GM23338 (cell line): ENCODE measurements around the gene MTCL3.

ENCODE experiments used
- ATAC-seq: fragments of 200-7000 bp; cut with Tn5 transposase; 3 replicates; pipeline ENCODE4 v1.9.1; 2020
- DNase-seq: peaks from one replicate; pipeline ENCODE4 v3.0.0-alpha.2; 2015; ENCODE audit warnings: low spot score
- H2AFZ ChIP-seq: fragments of 200-600 bp; sonication (generic); 2 replicates; pipeline ENCODE4 v1.8.0; 2016; ENCODE audit warnings: antibody characterized with exemption, mild to moderate bottlenecking, moderate library complexity
- H3F3A ChIP-seq: fragments of 200-600 bp; sonication (generic); replicated peaks from 2 replicates; pipeline ENCODE4 v1.8.0; 2017; ENCODE audit warnings: antibody characterized with exemption, mixed run types, low read depth
- H3K27ac ChIP-seq: fragments of 200-600 bp; sonication (generic); 2 replicates; pipeline ENCODE4 v1.6.1; 2016; ENCODE audit warnings: low read depth
- H3K27me3 ChIP-seq: fragments of 200-600 bp; sonication (generic); 2 replicates; pipeline ENCODE4 v1.8.0; 2016; ENCODE audit warnings: mild to moderate bottlenecking, mixed run types, moderate library complexity; ENCODE audit not compliant: insufficient read depth
- H3K36me3 ChIP-seq: fragments of 200-600 bp; sonication (generic); 2 replicates; pipeline ENCODE4 v1.8.0; 2016; ENCODE audit warnings: mild to moderate bottlenecking; ENCODE audit not compliant: insufficient read depth
- H3K4me1 ChIP-seq: fragments of 200-600 bp; sonication (generic); 2 replicates; pipeline ENCODE4 v1.8.0; 2016; ENCODE audit warnings: mild to moderate bottlenecking, moderate library complexity; ENCODE audit not compliant: insufficient read depth
- H3K4me2 ChIP-seq: fragments of 200-600 bp; sonication (generic); 2 replicates; pipeline ENCODE4 v1.7.1; 2017; ENCODE audit warnings: mixed run types
- H3K4me3 ChIP-seq: fragments of 200-600 bp; sonication (generic); 2 replicates; pipeline ENCODE4 v1.6.1; 2016; ENCODE audit warnings: mixed run types
- H3K79me2 ChIP-seq: fragments of 200-600 bp; sonication (generic); replicated peaks from 2 replicates; pipeline ENCODE4 v1.8.0; 2017; ENCODE audit warnings: mild to moderate bottlenecking; ENCODE audit not compliant: insufficient read depth
- H3K9me2 ChIP-seq: fragments of 200-600 bp; sonication (generic); 2 replicates; pipeline ENCODE4 v1.8.0; 2017; ENCODE audit not compliant: insufficient read depth
- H4K20me1 ChIP-seq: fragments of 200-600 bp; sonication (generic); replicated peaks from 2 replicates; pipeline ENCODE4 v1.8.0; 2017; ENCODE audit warnings: mild to moderate bottlenecking; ENCODE audit not compliant: insufficient read depth
- H3K27ac Mint-ChIP-seq: 2 replicates; pipeline ENCODE4 v1.8.0; 2020; ENCODE audit warnings: inconsistent platforms, mild to moderate bottlenecking, moderate library complexity, mixed read lengths
- H3K27me3 Mint-ChIP-seq: 3 replicates; pipeline ENCODE4 v1.8.0; 2022; ENCODE audit warnings: low read depth, mild to moderate bottlenecking, moderate library complexity, mixed read lengths, inconsistent platforms; ENCODE audit not compliant: insufficient read depth, poor library complexity
- H3K36me3 Mint-ChIP-seq: 3 replicates; pipeline ENCODE4 v1.8.0; 2021; ENCODE audit warnings: low read depth, mild to moderate bottlenecking, inconsistent platforms, moderate library complexity, mixed read lengths
- H3K4me1 Mint-ChIP-seq: 3 replicates; pipeline ENCODE4 v1.8.0; 2020; ENCODE audit warnings: mild to moderate bottlenecking, inconsistent platforms, mixed read lengths
- H3K4me3 Mint-ChIP-seq: 3 replicates; pipeline ENCODE4 v1.8.0; 2021; ENCODE audit warnings: moderate library complexity, mild to moderate bottlenecking, inconsistent platforms, mixed read lengths
- H3K9me3 Mint-ChIP-seq: 3 replicates; pipeline ENCODE4 v1.8.0; 2020; ENCODE audit warnings: moderate library complexity, mild to moderate bottlenecking, inconsistent platforms, mixed read lengths
- CREB1 ChIP-seq: fragments of 250-450 bp; sonication (Bioruptor Pico); IDR thresholded peaks from 2 replicates; pipeline ENCODE4 v1.5.0; 2020; ENCODE audit warnings: low read depth, mild to moderate bottlenecking, moderate library complexity
- CTCF ChIP-seq, 2 experiments: fragments of 200-600 bp in 1 of 2; sonication (generic) in 1 of 2; conservative IDR thresholded peaks; 2 replicates each; pipeline versions ENCODE4 v1.5.1 to v1.6.1; 2016 to 2017; ENCODE audit warnings: antibody characterized with exemption in 2 of 2, low read depth in 2 of 2, mild to moderate bottlenecking in 2 of 2, moderate library complexity in 1 of 2
- ETS1 ChIP-seq: IDR thresholded peaks from 2 replicates; pipeline ENCODE4 v1.6.1; 2016; ENCODE audit warnings: antibody characterized with exemption
- EZH2 ChIP-seq: fragments of 200-600 bp; sonication (generic); IDR thresholded peaks from one replicate; pipeline ENCODE4 v1.8.0; 2017; ENCODE audit warnings: antibody characterized with exemption, mild to moderate bottlenecking, low read depth; ENCODE audit not compliant: unreplicated experiment
- EZH2phosphoT487 ChIP-seq: fragments of 200-600 bp; sonication (generic); IDR thresholded peaks from one replicate; pipeline ENCODE4 v1.8.1; 2018; ENCODE audit warnings: antibody characterized with exemption; ENCODE audit not compliant: unreplicated experiment
- JUNB ChIP-seq: IDR thresholded peaks from one replicate; pipeline ENCODE4 v1.6.1; 2016; ENCODE audit warnings: antibody characterized with exemption; ENCODE audit not compliant: unreplicated experiment
- NANOG ChIP-seq: IDR thresholded peaks from 2 replicates; pipeline ENCODE4 v1.6.1; 2016; ENCODE audit warnings: antibody characterized with exemption, borderline replicate concordance
- POLR2AphosphoS5 ChIP-seq: IDR thresholded peaks from 2 replicates; pipeline ENCODE4 v1.6.1; 2016; ENCODE audit warnings: antibody characterized with exemption, low read depth
- REST ChIP-seq: IDR thresholded peaks from one replicate; pipeline ENCODE4 v1.6.1; 2018; ENCODE audit warnings: antibody characterized with exemption; ENCODE audit not compliant: unreplicated experiment
- STAT1 ChIP-seq: IDR thresholded peaks from one replicate; pipeline ENCODE4 v1.6.1; 2016; ENCODE audit warnings: antibody characterized with exemption; ENCODE audit not compliant: unreplicated experiment
- ZNF114 ChIP-seq: fragments of 250-450 bp; sonication (Bioruptor Pico); IDR thresholded peaks from 2 replicates; pipeline ENCODE4 v1.5.0; 2020; ENCODE audit warnings: mild to moderate bottlenecking, moderate library complexity
- ZNF331 ChIP-seq: fragments of 250-450 bp; sonication (Bioruptor Pico); IDR thresholded peaks from 2 replicates; pipeline ENCODE4 v1.5.0; 2020; ENCODE audit warnings: low read depth, mild to moderate bottlenecking, moderate library complexity
- ZNF462 ChIP-seq: fragments of 250-450 bp; sonication (Bioruptor Pico); IDR thresholded peaks from 2 replicates; pipeline ENCODE4 v1.5.0; 2020; ENCODE audit warnings: mild to moderate bottlenecking, moderate library complexity

Gene MTCL3

DNA sequence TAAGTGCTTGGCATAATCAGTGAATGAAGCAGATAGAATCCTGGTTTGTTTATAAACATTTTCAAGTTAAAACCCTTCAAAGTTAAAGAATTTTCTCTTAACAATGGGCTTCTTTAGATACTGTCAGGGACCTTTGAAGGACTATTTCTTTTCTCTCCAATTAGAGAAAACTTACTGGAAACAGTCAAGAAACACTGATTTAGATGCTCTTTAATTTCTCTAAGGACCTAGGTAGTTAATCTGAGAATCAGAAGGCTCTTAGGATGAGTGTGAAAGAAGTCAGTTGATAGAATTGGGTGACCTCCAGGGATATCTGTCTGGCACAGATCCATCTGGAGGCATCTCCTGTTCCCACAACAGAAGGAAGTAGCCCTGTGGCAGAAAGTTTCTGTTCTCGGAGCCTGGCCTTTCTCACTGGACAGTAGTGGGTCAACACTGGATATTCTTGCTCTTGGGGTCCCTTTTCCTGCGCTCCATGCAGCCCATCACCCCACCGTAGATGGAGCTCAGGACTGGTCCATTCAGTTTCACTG is 82.5 kb downstream of the MTCL3 start:
- Mint-ChIP-seq H3K4me1 (no peaks in the 10 kb centered on the region), H3K27ac (no peak overlapping the region), H3K27me3 (peaks cover 5% of the 10 kb centered on the region), H3K36me3 (no peaks in the 10 kb centered on the region), H3K9me3 (no peaks in the 10 kb centered on the region), H3K4me3 (no peak overlapping the region)
- ATAC-seq (no peak), DNase-seq (no peak)
- Histone ChIP-seq H2AFZ (no peak overlapping the region), H3K9me2 (no peaks in the 10 kb centered on the region), H3K27me3 (no peaks in the 10 kb centered on the region), H3K4me3 (no peak overlapping the region), H3K27ac (no peak overlapping the region), H3K4me2 (no peak overlapping the region), H3F3A (no peaks in the 10 kb centered on the region), H3K36me3 (no peaks in the 10 kb centered on the region), H3K4me1 (no peaks in the 10 kb centered on the region), H3K79me2 (no peaks in the 10 kb centered on the region), H4K20me1 (no peaks in the 10 kb centered on the region)
- TF ChIP-seq ZNF114 = no peak
- no peak for TF ChIP-seq POLR2AphosphoS5
- TF ChIP-seq EZH2phosphoT487 = no peak
- no peak for TF ChIP-seq EZH2
- no peak for TF ChIP-seq REST
- no peak for TF ChIP-seq STAT1
- no peak for TF ChIP-seq CREB1 (CRISPR knock-in tag)
- TF ChIP-seq ZNF462 (CRISPR knock-in tag) = no peak
- TF ChIP-seq JUNB = no peak
- TF ChIP-seq ZNF331 = no peak
- TF ChIP-seq ETS1 = no peak
- TF ChIP-seq NANOG = no peak
- TF ChIP-seq CTCF (conservative IDR thresholded peaks at IDR 0.05; ENCODE audit: low read depth in 2 of 2) = no peak
